A673 (cell line): ENCODE results near the gene EMP1. TPM values are rescaled to one million over a fixed set of nuclear protein-coding genes. Genes with fewer than 3 reads are reported as not detected.

Experiments
- BruUV-seq: library from RNA; stranded (reverse); fragments of 400-500 nt; replicated peaks from 2 replicates; lab custom pipeline; 2021; lab: Mats Ljungman, UMichigan
- CTCF ChIA-PET: fragments of 300-600 bp; sonication (Branson Sonifier 250); formaldehyde crosslinking; loops from one replicate; lab custom pipeline; 2022; ENCODE audit warnings: antibody characterized with exemption; lab: Charles Lee
- POLR2A ChIA-PET: fragments of 300-600 bp; sonication (Branson Sonifier 250); formaldehyde crosslinking; loops from one replicate; lab custom pipeline; 2022; ENCODE audit warnings: antibody characterized with exemption; ENCODE audit not compliant: low non-redundant PET; lab: Charles Lee
- DNase-seq: peaks from one replicate; pipeline ENCODE4 v3.0.0-alpha.2; 2015; ENCODE audit warnings: low spot score
- H3K27ac ChIP-seq: fragments of 200-600 bp; sonication (generic); 2 replicates; pipeline ENCODE4 v1.5.1; 2016; ENCODE audit warnings: mixed run types, low read depth, mild to moderate bottlenecking, mixed read lengths, antibody characterized with exemption, low read length; ENCODE audit not compliant: poor library complexity, severe bottlenecking
- H3K27me3 ChIP-seq: fragments of 200-600 bp; sonication (generic); replicated peaks from 2 replicates; pipeline ENCODE4 v1.6.1; 2017; ENCODE audit warnings: mixed run types, low read depth, mild to moderate bottlenecking, mixed read lengths, antibody characterized with exemption, low read length; ENCODE audit not compliant: insufficient read depth, poor library complexity
- H3K36me3 ChIP-seq: fragments of 200-600 bp; sonication (generic); 2 replicates; pipeline ENCODE4 v1.6.1; 2016; ENCODE audit warnings: mixed run types, mild to moderate bottlenecking, mixed read lengths, antibody characterized with exemption, low read length; ENCODE audit not compliant: insufficient read depth, poor library complexity, severe bottlenecking
- H3K4me1 ChIP-seq: fragments of 200-600 bp; sonication (generic); 2 replicates; pipeline ENCODE4 v1.6.1; 2017; ENCODE audit warnings: mixed run types, mild to moderate bottlenecking, mixed read lengths, antibody characterized with exemption, low read length; ENCODE audit not compliant: insufficient read depth, poor library complexity, severe bottlenecking
- H3K4me3 ChIP-seq: fragments of 200-600 bp; sonication (generic); 2 replicates; pipeline ENCODE4 v1.5.1; 2016; ENCODE audit warnings: low read depth, mixed run types, mild to moderate bottlenecking, mixed read lengths, low read length; ENCODE audit not compliant: poor library complexity, severe bottlenecking
- H3K9me3 ChIP-seq: fragments of 200-600 bp; sonication (generic); 2 replicates; pipeline ENCODE4 v1.6.1; 2016; ENCODE audit warnings: mixed run types, low read depth, mild to moderate bottlenecking, mixed read lengths, antibody characterized with exemption, low read length; ENCODE audit not compliant: poor library complexity, severe bottlenecking
- EZH2 ChIP-seq: fragments of 200-600 bp; sonication (generic); IDR thresholded peaks from 2 replicates; pipeline ENCODE4 v1.6.1; 2017; ENCODE audit warnings: borderline replicate concordance, low read depth, mild to moderate bottlenecking, mixed read lengths, antibody characterized with exemption, low read length; ENCODE audit not compliant: poor library complexity, severe bottlenecking
- intact Hi-C: fragments of 100-400 bp; cut with micrococcal nuclease; formaldehyde crosslinking; loops from one replicate; pipeline ENCODE4 v1.10.0; 2022; ENCODE audit not compliant: unreplicated experiment
- total RNA-seq: library from RNA; stranded (reverse); gene quantifications from 2 replicates; pipeline ENCODE4 v1.2.3, GENCODE V29; 2021
- TF ChIP-seq, protein P1 (sequence below): fragments of 300-800, 200-600 bp; sonication (generic); conservative IDR thresholded peaks from 2 replicates; pipeline ENCODE4 v1.5.1; 2017; ENCODE audit warnings: low read depth, mild to moderate bottlenecking, antibody characterized with exemption, low read length, moderate library complexity, mixed read lengths

Gene EMP1
- total RNA-seq, 1 experiment from 2014 or later, result 66.5 TPM

DNA sequence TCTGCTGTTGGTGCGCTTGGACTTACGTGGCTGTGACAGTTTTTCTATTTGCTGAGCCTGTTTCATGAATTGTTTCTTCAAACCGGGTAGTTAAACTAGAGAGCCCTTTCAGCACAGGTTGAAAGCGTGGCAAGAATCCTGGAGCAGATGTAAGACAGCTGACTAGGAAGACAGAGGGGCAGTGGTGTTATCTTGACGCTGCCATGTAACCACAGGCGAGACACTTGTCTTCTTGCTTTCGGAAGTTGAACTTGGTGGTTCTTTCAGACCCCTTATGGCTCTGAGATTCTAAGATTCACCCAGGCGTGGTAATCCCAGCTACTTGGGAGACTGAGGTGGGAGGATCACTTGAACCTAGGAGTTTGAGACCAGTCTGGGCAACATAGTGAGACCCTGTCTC lies 4.3 kb downstream of the EMP1 start:
- intact Hi-C loops, result no loop called here
- ChIA-PET POLR2A (no interaction called here), CTCF (no interaction called here)
- no peaks in the 10 kb centered on the region for H3K27me3 ChIP-seq
- DNase-seq, result no peak
- BruUV-seq, result no TSS peak
- TF ChIP-seq, protein P1, sequence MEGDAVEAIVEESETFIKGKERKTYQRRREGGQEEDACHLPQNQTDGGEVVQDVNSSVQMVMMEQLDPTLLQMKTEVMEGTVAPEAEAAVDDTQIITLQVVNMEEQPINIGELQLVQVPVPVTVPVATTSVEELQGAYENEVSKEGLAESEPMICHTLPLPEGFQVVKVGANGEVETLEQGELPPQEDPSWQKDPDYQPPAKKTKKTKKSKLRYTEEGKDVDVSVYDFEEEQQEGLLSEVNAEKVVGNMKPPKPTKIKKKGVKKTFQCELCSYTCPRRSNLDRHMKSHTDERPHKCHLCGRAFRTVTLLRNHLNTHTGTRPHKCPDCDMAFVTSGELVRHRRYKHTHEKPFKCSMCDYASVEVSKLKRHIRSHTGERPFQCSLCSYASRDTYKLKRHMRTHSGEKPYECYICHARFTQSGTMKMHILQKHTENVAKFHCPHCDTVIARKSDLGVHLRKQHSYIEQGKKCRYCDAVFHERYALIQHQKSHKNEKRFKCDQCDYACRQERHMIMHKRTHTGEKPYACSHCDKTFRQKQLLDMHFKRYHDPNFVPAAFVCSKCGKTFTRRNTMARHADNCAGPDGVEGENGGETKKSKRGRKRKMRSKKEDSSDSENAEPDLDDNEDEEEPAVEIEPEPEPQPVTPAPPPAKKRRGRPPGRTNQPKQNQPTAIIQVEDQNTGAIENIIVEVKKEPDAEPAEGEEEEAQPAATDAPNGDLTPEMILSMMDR, result no peak
- no peak for TF ChIP-seq EZH2
- H3K36me3 ChIP-seq, result no peaks in the 10 kb centered on the region
- H3K27ac ChIP-seq, result no peak overlapping the region
- peaks cover 45% of the 10 kb centered on the region for H3K4me1 ChIP-seq
- no peaks in the 10 kb centered on the region for H3K9me3 ChIP-seq
- no peak overlapping the region for H3K4me3 ChIP-seq

DNA sequence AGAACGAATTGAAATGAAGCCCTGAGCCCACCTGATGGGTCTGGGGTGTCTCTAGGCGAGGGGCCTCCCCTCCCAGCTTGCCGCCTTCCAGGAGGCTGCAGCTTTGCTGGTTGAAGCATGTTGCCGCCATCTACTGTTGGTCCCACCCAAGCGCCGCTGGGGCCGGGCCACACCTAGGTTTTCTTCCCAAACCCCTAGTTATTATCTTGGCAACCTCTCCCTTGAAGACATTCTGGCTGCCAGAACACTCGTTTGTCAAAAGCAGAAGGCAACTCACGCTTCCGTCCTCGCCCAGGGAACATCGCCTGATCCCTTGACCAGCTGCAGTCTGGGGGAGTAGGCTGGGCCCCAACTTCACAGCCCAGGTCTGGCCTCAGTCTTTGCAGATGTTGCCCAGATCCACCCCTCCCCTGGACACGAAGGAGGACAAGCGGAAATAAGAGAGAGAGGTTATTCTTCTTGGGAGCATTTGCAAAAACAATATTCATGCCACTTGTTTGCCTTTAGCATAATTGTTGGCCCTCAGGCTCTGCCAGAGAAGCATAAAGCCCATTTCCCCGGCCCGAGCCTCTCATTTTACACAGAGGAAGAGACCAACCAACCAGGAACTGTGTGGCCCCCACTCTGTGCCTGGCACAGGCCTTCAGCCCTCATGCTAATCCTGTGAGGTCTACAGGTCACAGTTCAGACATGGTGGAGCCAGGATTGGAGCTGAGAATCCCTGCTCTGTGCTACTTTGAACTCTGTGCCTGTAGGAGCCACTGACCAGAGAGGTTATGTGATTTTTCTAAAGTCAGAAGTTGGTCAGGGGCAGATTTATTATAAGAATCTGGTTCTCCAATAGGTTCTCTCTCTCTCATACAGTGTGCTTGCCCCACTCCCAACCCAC lies 6.8 kb downstream of the EMP1 start:
- intact Hi-C loops, result no loop called here
- no peak overlapping the region for H3K4me3 ChIP-seq
- H3K36me3 ChIP-seq, result no peaks in the 10 kb centered on the region
- H3K27ac ChIP-seq, result no peak overlapping the region
- ChIA-PET CTCF (interaction anchor here (0.7 to 1.6 kb wide), 2 partner anchors 105 to 287 kb away, joined by 3 to 6 read pairs; no protein-coding TSS in a partner anchor), POLR2A (interaction anchor here (0.7 kb wide), 1 partner anchor 384 kb away, joined by 3 read pairs; no protein-coding TSS in a partner anchor)
- BruUV-seq, result no TSS peak
- peaks cover 45% of the 10 kb centered on the region for H3K4me1 ChIP-seq
- peak; percentile 62 for DNase-seq
- no peaks in the 10 kb centered on the region for H3K27me3 ChIP-seq
- no peaks in the 10 kb centered on the region for H3K9me3 ChIP-seq
- TF ChIP-seq EZH2, result no peak
- TF ChIP-seq, protein P1, result peak; percentile 68

DNA sequence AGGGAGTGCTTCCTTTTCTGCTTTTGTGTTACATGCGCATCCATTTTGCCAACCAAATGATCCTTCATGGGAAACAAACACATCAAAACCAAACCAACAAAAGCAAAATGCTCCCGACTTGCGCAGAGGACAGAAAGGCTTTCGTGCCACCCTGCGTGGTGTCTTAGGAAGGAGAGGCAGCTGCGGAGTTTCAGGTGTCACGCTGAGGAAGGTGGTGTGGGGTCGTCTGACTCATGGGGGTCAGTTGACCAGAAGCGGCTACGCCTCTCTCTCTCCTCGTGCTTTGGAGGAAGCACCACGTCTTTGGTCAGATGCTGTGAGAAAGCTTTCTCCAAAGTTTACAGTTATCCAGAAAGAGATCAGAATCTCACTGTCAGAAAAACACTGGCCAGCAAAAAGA lies 7.9 kb downstream of the EMP1 start:
- Histone ChIP-seq H3K27ac (no peak overlapping the region), H3K4me3 (no peak overlapping the region), H3K27me3 (no peaks in the 10 kb centered on the region), H3K9me3 (no peaks in the 10 kb centered on the region), H3K36me3 (no peaks in the 10 kb centered on the region), H3K4me1 (peaks cover 46% of the 10 kb centered on the region)
- CTCF ChIA-PET, result no interaction called here
- TF ChIP-seq, protein P1, result no peak
- no peak for TF ChIP-seq EZH2
- DNase-seq, result no peak
- POLR2A ChIA-PET, result no interaction called here
- intact Hi-C loops, result no loop called here
- no TSS peak for BruUV-seq
